Fibroblast of mammary gland (primary cell): ENCODE measurements around the gene COPZ1.

ENCODE experiments used
- DNase-seq: peaks from one replicate; pipeline ENCODE4 v3.0.0-alpha.2; 2010; ENCODE audit warnings: low read depth
- H3K4me3 ChIP-seq: 2 replicates; pipeline ENCODE4 v1.5.1; 2011; ENCODE audit warnings: low read depth, mild to moderate bottlenecking, low read length, moderate library complexity; ENCODE audit not compliant: control insufficient read depth
- CTCF ChIP-seq: conservative IDR thresholded peaks from 2 replicates; pipeline ENCODE4 v1.5.1; 2011; ENCODE audit warnings: low read depth, low read length, inconsistent platforms; ENCODE audit not compliant: control insufficient read depth, insufficient read depth

COPZ1 gene

GRCh38 chr12:54360717-54361456, 36.0 kb downstream of the COPZ1 start:
- TF ChIP-seq CTCF = peak; percentile 88
- no peak overlapping the region for H3K4me3 ChIP-seq
- peak; percentile 83 for DNase-seq

GRCh38 chr12:54363047-54363446, 38.1 kb downstream of the COPZ1 start:
- DNase-seq = no peak
- no peak for TF ChIP-seq CTCF

GRCh38 chr12:54363618-54364017, 38.7 kb downstream of the COPZ1 start:
- TF ChIP-seq CTCF = no peak

More at GRCh38 chr12:54363047-54363446, 38.1 kb downstream of the COPZ1 start:
- H3K4me3 ChIP-seq = no peak overlapping the region

GRCh38 chr12:54364413-54364812, 39.5 kb downstream of the COPZ1 start, which contains the start of gene GPR84:
Gene GPR84 (minus strand): TSS chr12:54364486. CDS start chr12:54363851, 635 bp downstream.
- no peak for TF ChIP-seq CTCF
- H3K4me3 ChIP-seq = no peak within 1 kb of the TSS

More at GRCh38 chr12:54363618-54364017, 38.7 kb downstream of the COPZ1 start:
- no peak overlapping the region for H3K4me3 ChIP-seq
- no peak for DNase-seq

GRCh38 chr12:54368025-54368708, 43.2 kb downstream of the COPZ1 start:
- no peak for DNase-seq
- no peak overlapping the region for H3K4me3 ChIP-seq
- no peak for TF ChIP-seq CTCF

More at GRCh38 chr12:54364413-54364812, 39.5 kb downstream of the COPZ1 start, which contains the start of gene GPR84:
- DNase-seq = no peak

GRCh38 chr12:54368709-54369596, 44.0 kb downstream of the COPZ1 start:
- H3K4me3 ChIP-seq = peak overlapping the region; percentile 32
- DNase-seq = peak; percentile 88
- TF ChIP-seq CTCF = peak; percentile 92
